ENCODE results near the gene ANKRD30A. TPM values are rescaled to one million over a fixed set of nuclear protein-coding genes. Genes with fewer than 3 reads are reported as not detected.

The ANKRD30A gene
- total RNA-seq, 1 experiment from 2014 or later = not detected

DNA sequence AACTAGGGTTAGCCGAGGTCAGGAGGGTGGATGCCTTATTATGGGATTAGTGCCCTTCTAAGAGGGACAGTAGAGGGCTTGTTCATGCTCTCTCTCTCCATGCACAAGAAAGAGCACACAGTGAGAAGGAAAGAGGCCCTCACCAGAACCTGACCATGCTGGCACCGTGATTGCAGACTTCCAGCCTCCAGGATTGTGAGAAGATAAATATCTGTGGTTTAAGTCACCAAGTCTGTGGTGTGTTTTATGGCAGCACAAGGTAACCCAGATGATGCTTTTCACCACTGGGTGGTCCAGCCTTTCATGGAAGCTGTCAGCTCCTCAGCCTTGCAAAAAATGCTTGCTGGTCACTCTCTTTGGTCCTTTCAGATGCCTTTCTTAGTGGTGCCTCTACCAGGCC, 175.9 kb downstream of the ANKRD30A start:
- TF ChIP-seq, protein P1, sequence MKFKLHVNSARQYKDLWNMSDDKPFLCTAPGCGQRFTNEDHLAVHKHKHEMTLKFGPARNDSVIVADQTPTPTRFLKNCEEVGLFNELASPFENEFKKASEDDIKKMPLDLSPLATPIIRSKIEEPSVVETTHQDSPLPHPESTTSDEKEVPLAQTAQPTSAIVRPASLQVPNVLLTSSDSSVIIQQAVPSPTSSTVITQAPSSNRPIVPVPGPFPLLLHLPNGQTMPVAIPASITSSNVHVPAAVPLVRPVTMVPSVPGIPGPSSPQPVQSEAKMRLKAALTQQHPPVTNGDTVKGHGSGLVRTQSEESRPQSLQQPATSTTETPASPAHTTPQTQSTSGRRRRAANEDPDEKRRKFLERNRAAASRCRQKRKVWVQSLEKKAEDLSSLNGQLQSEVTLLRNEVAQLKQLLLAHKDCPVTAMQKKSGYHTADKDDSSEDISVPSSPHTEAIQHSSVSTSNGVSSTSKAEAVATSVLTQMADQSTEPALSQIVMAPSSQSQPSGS (CRISPR knock-in tag; IDR thresholded peaks at IDR 0.05; ENCODE audit: borderline replicate concordance, low read depth) = no peak
- TF ChIP-seq, protein P2, sequence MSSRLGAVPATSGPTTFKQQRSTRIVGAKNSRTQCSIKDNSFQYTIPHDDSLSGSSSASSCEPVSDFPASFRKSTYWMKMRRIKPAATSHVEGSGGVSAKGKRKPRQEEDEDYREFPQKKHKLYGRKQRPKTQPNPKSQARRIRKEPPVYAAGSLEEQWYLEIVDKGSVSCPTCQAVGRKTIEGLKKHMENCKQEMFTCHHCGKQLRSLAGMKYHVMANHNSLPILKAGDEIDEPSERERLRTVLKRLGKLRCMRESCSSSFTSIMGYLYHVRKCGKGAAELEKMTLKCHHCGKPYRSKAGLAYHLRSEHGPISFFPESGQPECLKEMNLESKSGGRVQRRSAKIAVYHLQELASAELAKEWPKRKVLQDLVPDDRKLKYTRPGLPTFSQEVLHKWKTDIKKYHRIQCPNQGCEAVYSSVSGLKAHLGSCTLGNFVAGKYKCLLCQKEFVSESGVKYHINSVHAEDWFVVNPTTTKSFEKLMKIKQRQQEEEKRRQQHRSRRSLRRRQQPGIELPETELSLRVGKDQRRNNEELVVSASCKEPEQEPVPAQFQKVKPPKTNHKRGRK (CRISPR knock-in tag; IDR thresholded peaks at IDR 0.05; ENCODE audit: borderline replicate concordance) = no peak
- TF ChIP-seq, protein P3, sequence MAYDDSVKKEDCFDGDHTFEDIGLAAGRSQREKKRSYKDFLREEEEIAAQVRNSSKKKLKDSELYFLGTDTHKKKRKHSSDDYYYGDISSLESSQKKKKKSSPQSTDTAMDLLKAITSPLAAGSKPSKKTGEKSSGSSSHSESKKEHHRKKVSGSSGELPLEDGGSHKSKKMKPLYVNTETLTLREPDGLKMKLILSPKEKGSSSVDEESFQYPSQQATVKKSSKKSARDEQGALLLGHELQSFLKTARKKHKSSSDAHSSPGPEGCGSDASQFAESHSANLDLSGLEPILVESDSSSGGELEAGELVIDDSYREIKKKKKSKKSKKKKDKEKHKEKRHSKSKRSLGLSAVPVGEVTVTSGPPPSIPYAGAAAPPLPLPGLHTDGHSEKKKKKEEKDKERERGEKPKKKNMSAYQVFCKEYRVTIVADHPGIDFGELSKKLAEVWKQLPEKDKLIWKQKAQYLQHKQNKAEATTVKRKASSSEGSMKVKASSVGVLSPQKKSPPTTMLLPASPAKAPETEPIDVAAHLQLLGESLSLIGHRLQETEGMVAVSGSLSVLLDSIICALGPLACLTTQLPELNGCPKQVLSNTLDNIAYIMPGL (CRISPR knock-in tag; IDR thresholded peaks at IDR 0.05) = no peak
- TF ChIP-seq SOX15 (CRISPR knock-in tag; IDR thresholded peaks at IDR 0.05) (no peak), SMAD4 (CRISPR knock-in tag; IDR thresholded peaks at IDR 0.05) (no peak), RELA (CRISPR knock-in tag; IDR thresholded peaks at IDR 0.05; ENCODE audit: borderline replicate concordance) (no peak), NR2C2 (CRISPR knock-in tag; IDR thresholded peaks at IDR 0.05) (no peak), ZNF138 (CRISPR knock-in tag; conservative IDR thresholded peaks at IDR 0.05) (no peak), TEAD4 (CRISPR knock-in tag; IDR thresholded peaks at IDR 0.05) (no peak), ESRRA (CRISPR knock-in tag; IDR thresholded peaks at IDR 0.05; ENCODE audit: borderline replicate concordance) (no peak), FOXK1 (CRISPR knock-in tag; IDR thresholded peaks at IDR 0.05) (no peak), CBFB (CRISPR knock-in tag; IDR thresholded peaks at IDR 0.05; ENCODE audit: low read depth) (no peak)
- TF ChIP-seq, protein P4, sequence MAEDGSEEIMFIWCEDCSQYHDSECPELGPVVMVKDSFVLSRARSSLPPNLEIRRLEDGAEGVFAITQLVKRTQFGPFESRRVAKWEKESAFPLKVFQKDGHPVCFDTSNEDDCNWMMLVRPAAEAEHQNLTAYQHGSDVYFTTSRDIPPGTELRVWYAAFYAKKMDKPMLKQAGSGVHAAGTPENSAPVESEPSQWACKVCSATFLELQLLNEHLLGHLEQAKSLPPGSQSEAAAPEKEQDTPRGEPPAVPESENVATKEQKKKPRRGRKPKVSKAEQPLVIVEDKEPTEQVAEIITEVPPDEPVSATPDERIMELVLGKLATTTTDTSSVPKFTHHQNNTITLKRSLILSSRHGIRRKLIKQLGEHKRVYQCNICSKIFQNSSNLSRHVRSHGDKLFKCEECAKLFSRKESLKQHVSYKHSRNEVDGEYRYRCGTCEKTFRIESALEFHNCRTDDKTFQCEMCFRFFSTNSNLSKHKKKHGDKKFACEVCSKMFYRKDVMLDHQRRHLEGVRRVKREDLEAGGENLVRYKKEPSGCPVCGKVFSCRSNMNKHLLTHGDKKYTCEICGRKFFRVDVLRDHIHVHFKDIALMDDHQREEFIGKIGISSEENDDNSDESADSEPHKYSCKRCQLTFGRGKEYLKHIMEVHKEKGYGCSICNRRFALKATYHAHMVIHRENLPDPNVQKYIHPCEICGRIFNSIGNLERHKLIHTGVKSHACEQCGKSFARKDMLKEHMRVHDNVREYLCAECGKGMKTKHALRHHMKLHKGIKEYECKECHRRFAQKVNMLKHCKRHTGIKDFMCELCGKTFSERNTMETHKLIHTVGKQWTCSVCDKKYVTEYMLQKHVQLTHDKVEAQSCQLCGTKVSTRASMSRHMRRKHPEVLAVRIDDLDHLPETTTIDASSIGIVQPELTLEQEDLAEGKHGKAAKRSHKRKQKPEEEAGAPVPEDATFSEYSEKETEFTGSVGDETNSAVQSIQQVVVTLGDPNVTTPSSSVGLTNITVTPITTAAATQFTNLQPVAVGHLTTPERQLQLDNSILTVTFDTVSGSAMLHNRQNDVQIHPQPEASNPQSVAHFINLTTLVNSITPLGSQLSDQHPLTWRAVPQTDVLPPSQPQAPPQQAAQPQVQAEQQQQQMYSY (CRISPR knock-in tag; IDR thresholded peaks at IDR 0.05) = no peak
- TF ChIP-seq, protein P5, sequence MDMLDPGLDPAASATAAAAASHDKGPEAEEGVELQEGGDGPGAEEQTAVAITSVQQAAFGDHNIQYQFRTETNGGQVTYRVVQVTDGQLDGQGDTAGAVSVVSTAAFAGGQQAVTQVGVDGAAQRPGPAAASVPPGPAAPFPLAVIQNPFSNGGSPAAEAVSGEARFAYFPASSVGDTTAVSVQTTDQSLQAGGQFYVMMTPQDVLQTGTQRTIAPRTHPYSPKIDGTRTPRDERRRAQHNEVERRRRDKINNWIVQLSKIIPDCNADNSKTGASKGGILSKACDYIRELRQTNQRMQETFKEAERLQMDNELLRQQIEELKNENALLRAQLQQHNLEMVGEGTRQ (CRISPR knock-in tag; IDR thresholded peaks at IDR 0.05) = no peak
- TF ChIP-seq, protein P6, sequence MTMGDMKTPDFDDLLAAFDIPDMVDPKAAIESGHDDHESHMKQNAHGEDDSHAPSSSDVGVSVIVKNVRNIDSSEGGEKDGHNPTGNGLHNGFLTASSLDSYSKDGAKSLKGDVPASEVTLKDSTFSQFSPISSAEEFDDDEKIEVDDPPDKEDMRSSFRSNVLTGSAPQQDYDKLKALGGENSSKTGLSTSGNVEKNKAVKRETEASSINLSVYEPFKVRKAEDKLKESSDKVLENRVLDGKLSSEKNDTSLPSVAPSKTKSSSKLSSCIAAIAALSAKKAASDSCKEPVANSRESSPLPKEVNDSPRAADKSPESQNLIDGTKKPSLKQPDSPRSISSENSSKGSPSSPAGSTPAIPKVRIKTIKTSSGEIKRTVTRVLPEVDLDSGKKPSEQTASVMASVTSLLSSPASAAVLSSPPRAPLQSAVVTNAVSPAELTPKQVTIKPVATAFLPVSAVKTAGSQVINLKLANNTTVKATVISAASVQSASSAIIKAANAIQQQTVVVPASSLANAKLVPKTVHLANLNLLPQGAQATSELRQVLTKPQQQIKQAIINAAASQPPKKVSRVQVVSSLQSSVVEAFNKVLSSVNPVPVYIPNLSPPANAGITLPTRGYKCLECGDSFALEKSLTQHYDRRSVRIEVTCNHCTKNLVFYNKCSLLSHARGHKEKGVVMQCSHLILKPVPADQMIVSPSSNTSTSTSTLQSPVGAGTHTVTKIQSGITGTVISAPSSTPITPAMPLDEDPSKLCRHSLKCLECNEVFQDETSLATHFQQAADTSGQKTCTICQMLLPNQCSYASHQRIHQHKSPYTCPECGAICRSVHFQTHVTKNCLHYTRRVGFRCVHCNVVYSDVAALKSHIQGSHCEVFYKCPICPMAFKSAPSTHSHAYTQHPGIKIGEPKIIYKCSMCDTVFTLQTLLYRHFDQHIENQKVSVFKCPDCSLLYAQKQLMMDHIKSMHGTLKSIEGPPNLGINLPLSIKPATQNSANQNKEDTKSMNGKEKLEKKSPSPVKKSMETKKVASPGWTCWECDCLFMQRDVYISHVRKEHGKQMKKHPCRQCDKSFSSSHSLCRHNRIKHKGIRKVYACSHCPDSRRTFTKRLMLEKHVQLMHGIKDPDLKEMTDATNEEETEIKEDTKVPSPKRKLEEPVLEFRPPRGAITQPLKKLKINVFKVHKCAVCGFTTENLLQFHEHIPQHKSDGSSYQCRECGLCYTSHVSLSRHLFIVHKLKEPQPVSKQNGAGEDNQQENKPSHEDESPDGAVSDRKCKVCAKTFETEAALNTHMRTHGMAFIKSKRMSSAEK (CRISPR knock-in tag; IDR thresholded peaks at IDR 0.05; ENCODE audit: borderline replicate concordance) = no peak
- ATAC-seq (no peak), DNase-seq (ENCODE audit: low spot score) (no peak)
- no peak overlapping the region for H3K27ac Mint-ChIP-seq
- CTCF ChIA-PET = no interaction called here
- POLR2A ChIA-PET = no interaction called here
- H3K36me3 Mint-ChIP-seq = peaks cover 80% of the 10 kb centered on the region
- peaks cover 89% of the 10 kb centered on the region for H3K9me3 Mint-ChIP-seq
- H3K4me1 Mint-ChIP-seq = no peaks in the 10 kb centered on the region
- H3K27me3 Mint-ChIP-seq (ENCODE audit: low read depth) = peaks cover 12% of the 10 kb centered on the region; the same call in 1 of the 2 replicates
- H3K4me3 Mint-ChIP-seq = no peak overlapping the region

Measured in WTC11 (cell line).